NB4 (cell line): Measurements from ENCODE around the gene IPPK.

Experiments
- MAX ChIP-seq: IDR thresholded peaks from 2 replicates; pipeline ENCODE4 v1.6.1; 2011; ENCODE audit warnings: low read depth, low read length
- POLR2A ChIP-seq: IDR thresholded peaks from 2 replicates; pipeline ENCODE4 v1.6.1; 2011; ENCODE audit warnings: mild to moderate bottlenecking; ENCODE audit not compliant: insufficient read length; ENCODE audit errors: extremely low read depth
- TF ChIP-seq, protein P1 (sequence below): IDR thresholded peaks from one replicate; pipeline ENCODE4 v1.5.1; 2012; ENCODE audit warnings: low read depth, low read length

DNA sequence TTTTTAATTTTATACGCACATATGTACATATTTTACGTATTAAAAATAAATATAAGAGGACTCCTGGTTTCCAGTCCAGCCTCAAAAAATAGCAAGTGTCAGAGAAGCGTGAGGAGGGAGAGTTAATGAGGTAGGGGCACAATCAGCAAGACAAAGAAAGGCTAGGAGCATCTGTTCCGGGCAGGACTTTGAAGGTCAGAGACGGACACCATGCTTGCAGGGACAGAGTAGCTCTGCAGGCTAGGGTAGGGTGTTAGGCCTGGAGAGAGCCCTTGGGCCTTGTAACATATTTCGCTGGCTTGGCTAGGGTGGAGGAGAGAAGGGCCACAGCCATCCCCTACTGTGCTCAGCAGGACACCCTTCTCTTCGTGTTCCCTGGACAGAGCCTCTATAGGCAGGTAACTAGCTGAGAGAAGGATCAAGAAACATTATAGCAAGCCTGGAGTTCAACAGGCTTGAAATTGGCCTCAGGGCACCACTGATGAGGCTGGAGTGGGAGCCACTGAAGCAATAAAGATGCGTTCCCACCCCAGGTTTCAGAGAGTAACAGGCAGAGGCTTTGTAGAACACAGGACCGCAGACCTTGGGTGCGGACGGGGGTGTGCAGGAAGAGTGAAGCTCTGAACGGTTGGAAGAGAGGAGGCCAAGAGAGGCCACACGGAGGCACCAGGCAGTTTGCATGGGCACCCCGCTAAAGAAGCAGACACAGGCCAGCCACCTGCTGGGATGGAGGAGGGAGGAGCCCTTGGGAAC is 9.7 kb upstream of the IPPK start:
- TF ChIP-seq, protein P1, sequence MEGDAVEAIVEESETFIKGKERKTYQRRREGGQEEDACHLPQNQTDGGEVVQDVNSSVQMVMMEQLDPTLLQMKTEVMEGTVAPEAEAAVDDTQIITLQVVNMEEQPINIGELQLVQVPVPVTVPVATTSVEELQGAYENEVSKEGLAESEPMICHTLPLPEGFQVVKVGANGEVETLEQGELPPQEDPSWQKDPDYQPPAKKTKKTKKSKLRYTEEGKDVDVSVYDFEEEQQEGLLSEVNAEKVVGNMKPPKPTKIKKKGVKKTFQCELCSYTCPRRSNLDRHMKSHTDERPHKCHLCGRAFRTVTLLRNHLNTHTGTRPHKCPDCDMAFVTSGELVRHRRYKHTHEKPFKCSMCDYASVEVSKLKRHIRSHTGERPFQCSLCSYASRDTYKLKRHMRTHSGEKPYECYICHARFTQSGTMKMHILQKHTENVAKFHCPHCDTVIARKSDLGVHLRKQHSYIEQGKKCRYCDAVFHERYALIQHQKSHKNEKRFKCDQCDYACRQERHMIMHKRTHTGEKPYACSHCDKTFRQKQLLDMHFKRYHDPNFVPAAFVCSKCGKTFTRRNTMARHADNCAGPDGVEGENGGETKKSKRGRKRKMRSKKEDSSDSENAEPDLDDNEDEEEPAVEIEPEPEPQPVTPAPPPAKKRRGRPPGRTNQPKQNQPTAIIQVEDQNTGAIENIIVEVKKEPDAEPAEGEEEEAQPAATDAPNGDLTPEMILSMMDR, result no peak
- no peak for TF ChIP-seq MAX
- no peak for TF ChIP-seq POLR2A
